ENCODE results near the gene LBHD1.
"Not testable (repeated sequence)": the region's sequence is repeated elsewhere in the genome, so short reads cannot be mapped to it uniquely, and the experiment has no call there.

The LBHD1 gene

DNA sequence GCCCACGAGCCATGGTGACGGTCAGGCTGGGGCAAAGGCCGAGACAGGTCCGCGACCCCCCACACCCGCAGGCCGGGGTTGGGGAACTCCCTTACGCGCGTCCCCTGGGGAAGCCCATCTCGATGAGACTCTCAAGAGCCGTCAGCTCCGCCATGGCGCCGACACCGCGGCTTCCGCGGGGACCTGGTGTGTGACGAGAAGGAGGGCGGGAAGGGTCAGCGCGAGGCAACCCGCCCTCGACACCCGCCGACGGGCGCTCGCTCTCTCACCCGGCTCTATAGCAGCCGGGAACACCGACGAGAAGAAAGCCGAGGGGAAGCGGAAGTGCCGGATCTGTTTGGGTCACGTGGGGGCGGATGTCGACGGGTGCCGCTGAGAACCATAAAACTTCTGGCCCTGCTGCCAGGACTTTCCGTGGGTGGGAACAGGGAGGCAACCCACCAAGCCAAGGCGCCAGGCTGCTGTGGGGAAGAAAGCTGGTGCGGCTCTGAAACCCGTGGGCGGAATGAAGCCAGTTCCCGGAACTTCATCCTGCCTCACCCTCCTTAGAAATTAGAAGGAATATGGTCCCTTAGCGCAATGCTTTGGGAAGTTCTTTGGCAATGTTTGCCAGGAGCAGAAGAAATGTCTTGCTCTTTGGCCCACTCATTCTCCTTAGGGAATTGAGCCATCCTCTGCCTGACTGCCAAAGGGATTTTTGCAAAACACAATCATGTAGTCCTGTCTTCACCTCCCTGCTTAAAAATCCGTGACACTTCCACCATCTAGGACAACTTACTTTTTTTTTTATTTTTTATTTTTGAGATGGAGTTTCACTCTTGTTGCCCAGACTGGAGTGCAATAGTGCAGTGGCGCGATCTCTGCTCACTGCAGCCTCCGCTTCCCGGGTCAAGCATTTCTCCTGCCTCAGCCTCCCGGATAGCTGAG is 7.0 kb upstream of the LBHD1 start, which contains the start of gene UBXN1:
Gene UBXN1 (minus strand): TSS at position 304 of the 927 bp plus-strand sequence. CDS start 150 bp downstream, at position 154.
- DNase-seq (ENCODE audit: low read depth), result peak; percentile 89
- no peak for TF ChIP-seq CTCF (IDR thresholded peaks at IDR 0.05; ENCODE audit: insufficient read depth, low read depth, low read length, missing control alignments)
- peak within 1 kb of the TSS; percentile 88 for H3K4me3 ChIP-seq (ENCODE audit: low read depth, low read length)

- peak overlapping the region; percentile 88 for H3K4me3 ChIP-seq (ENCODE audit: low read depth, low read length)
- DNase-seq (ENCODE audit: low read depth), result no peak
- no peak for TF ChIP-seq CTCF (IDR thresholded peaks at IDR 0.05; ENCODE audit: insufficient read depth, low read depth, low read length, missing control alignments)
Measured at GRCh38 chr11:62678433-62678769, 6.3 kb upstream of the LBHD1 start.

GRCh38 chr11:62677714-62678113 is 5.6 kb upstream of the LBHD1 start:
- peak overlapping the region; percentile 88 for H3K4me3 ChIP-seq (ENCODE audit: low read depth, low read length)
- TF ChIP-seq CTCF (IDR thresholded peaks at IDR 0.05; ENCODE audit: insufficient read depth, low read depth, low read length, missing control alignments), result no peak
- DNase-seq (ENCODE audit: low read depth), result no peak

DNA sequence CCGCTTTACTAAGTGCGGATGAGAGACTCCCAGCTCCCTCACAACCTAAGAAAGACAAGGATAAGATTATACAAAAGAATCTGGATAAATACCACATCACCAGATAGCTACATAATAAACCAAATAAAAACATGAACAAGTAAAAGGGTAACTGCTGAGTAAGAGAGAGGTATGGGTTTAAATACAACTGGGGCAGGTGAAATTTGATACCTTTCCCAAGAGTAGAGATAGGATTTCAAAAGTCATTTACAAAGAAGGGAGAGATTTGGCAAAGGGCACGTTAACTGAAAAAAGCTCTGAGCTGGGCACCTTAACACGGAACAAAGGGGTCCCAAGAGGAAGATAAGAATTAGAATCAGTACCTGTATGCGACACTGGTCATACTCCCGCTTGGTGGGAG is 5.1 kb upstream of the LBHD1 start:
- DNase-seq (ENCODE audit: low read depth), result no peak
- no peak for TF ChIP-seq CTCF (IDR thresholded peaks at IDR 0.05; ENCODE audit: insufficient read depth, low read depth, low read length, missing control alignments)
- H3K4me3 ChIP-seq (ENCODE audit: low read depth, low read length), result no peak overlapping the region

GRCh38 chr11:62676698-62677097 is 4.6 kb upstream of the LBHD1 start:
- no peak for TF ChIP-seq CTCF (IDR thresholded peaks at IDR 0.05; ENCODE audit: insufficient read depth, low read depth, low read length, missing control alignments)
- no peak overlapping the region for H3K4me3 ChIP-seq (ENCODE audit: low read depth, low read length)
- DNase-seq (ENCODE audit: low read depth), result no peak

DNA sequence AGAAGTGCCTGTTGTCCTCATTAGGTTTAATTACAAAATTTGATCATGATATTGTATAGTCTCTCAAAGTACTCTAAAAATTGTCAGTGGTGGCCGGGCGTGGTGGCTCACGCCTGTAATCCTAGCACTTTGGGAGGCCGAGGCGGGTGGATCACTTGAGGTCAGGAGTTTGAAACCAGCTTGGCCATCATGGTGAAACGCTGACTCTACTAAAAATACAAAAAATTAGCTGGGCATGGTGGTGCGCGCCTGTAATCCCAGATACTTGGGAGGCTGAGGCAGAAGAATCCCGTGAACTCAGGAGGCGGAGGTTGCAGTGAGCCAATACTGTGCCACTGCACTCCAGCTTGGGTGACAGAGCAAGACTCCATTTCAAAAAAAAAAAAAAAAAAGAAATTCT is 3.3 kb upstream of the LBHD1 start:
- not testable (repeated sequence) for H3K4me3 ChIP-seq (ENCODE audit: low read depth, low read length); DNase-seq (ENCODE audit: low read depth)

DNA sequence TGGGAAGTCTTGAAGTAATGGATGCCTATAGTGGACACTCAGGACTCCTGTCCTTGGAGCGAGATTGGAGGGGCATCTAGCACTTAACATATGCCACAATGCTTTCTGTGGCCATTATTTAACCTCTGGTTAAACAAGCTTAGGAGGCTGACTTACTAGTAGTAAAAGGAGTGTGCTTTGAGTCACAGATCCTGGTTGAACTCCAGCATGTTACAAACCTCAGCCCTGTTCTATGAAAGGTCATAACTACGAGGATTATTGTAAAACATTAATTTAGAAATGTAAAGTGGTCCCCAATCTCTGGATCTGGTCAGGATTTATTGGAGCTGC is 1.1 kb upstream of the LBHD1 start:
- no peak for DNase-seq (ENCODE audit: low read depth)
- TF ChIP-seq CTCF (IDR thresholded peaks at IDR 0.05; ENCODE audit: insufficient read depth, low read depth, low read length, missing control alignments), result no peak
- H3K4me3 ChIP-seq (ENCODE audit: low read depth, low read length), result no peak overlapping the region

Data from GM12865 (cell line).